PFSK-1 (cell line): ENCODE results near the gene AADAT.

Source experiments
- FOXP2 ChIP-seq: optimal IDR thresholded peaks from 2 replicates; pipeline ENCODE3; 2011; ENCODE audit warnings: borderline replicate concordance, control low read depth, inconsistent platforms; ENCODE audit not compliant: insufficient read depth; ENCODE audit errors: extremely low read length, extremely low read depth
- POLR2AphosphoS5 ChIP-seq: IDR thresholded peaks from 2 replicates; pipeline ENCODE4 v1.6.1; 2012; ENCODE audit warnings: low read depth, mild to moderate bottlenecking, control low read depth, low read length, moderate library complexity
- REST ChIP-seq, 2 experiments: IDR thresholded peaks; 2 replicates each; pipeline versions ENCODE4 v1.6.1 to v1.8.0; 2011 to 2012; ENCODE audit warnings: low read depth in 2 of 2, low read length in 2 of 2, control low read depth in 1 of 2, inconsistent platforms in 1 of 2, mild to moderate bottlenecking in 1 of 2, moderate library complexity in 1 of 2; ENCODE audit not compliant: insufficient read depth in 1 of 2
- SIN3A ChIP-seq: IDR thresholded peaks from 2 replicates; pipeline ENCODE4 v1.6.1; 2012; ENCODE audit warnings: mild to moderate bottlenecking, low read length, moderate library complexity, borderline replicate concordance; ENCODE audit not compliant: insufficient read depth
- TAF1 ChIP-seq: IDR thresholded peaks from 2 replicates; pipeline ENCODE4 v1.6.1; 2012; ENCODE audit warnings: low read length, control low read depth, borderline replicate concordance; ENCODE audit not compliant: insufficient read depth

AADAT gene

GRCh38 chr4:170114636-170115035, 24.9 kb upstream of the AADAT start:
- TF ChIP-seq SIN3A (no peak), REST (IDR thresholded peaks at IDR 0.05; ENCODE audit: insufficient read depth in 1 of 2, low read depth in 2 of 2, low read length in 2 of 2) (no peak), TAF1 (no peak), FOXP2 (no peak), POLR2AphosphoS5 (no peak)

GRCh38 chr4:170111546-170111945, 21.8 kb upstream of the AADAT start:
- TF ChIP-seq FOXP2 (no peak), REST (IDR thresholded peaks at IDR 0.05; ENCODE audit: insufficient read depth in 1 of 2, low read depth in 2 of 2, low read length in 2 of 2) (no peak), TAF1 (no peak), POLR2AphosphoS5 (no peak), SIN3A (no peak)

GRCh38 chr4:170111085-170111484, 21.3 kb upstream of the AADAT start:
- no peak for TF ChIP-seq POLR2AphosphoS5
- no peak for TF ChIP-seq FOXP2
- no peak for TF ChIP-seq TAF1
- TF ChIP-seq REST (IDR thresholded peaks at IDR 0.05; ENCODE audit: insufficient read depth in 1 of 2, low read depth in 2 of 2, low read length in 2 of 2): no peak
- TF ChIP-seq SIN3A: no peak

GRCh38 chr4:170110285-170110672, 20.5 kb upstream of the AADAT start:
- TF ChIP-seq TAF1 (no peak), FOXP2 (no peak), SIN3A (no peak), POLR2AphosphoS5 (no peak), REST (IDR thresholded peaks at IDR 0.05; ENCODE audit: insufficient read depth in 1 of 2, low read depth in 2 of 2, low read length in 2 of 2) (no peak)

- TF ChIP-seq POLR2AphosphoS5 (no peak), TAF1 (no peak), FOXP2 (no peak), REST (IDR thresholded peaks at IDR 0.05; ENCODE audit: insufficient read depth in 1 of 2, low read depth in 2 of 2, low read length in 2 of 2) (no peak), SIN3A (no peak)
Measured at GRCh38 chr4:170109586-170110284, 20.0 kb upstream of the AADAT start.
